HG03066 (cell line): ENCODE measurements around the gene ZNF284.
"Not testable (repeated sequence)": the region's sequence is repeated elsewhere in the genome, so short reads cannot be mapped to it uniquely, and the experiment has no call there.

ENCODE experiments used
- ATAC-seq: cut with Tn5 transposase; IDR thresholded peaks from one replicate; pipeline ENCODE4 v1.9.1; 2021; ENCODE audit warnings: low read depth; ENCODE audit not compliant: unreplicated experiment

Gene ZNF284

GRCh38 chr19:44109458-44109857, 37.5 kb downstream of the ZNF284 start:
- ATAC-seq, result no peak

GRCh38 chr19:44111910-44112463, 40.0 kb downstream of the ZNF284 start:
- ATAC-seq, result no peak

- ATAC-seq, result no peak
Measured at GRCh38 chr19:44112802-44113137, 40.8 kb downstream of the ZNF284 start.

- peak; percentile 96 for ATAC-seq
Measured at GRCh38 chr19:44113138-44113783, 41.3 kb downstream of the ZNF284 start, which contains the start of gene ZNF225. ZNF225 (plus strand) TSS chr19:44113399; CDS start chr19:44115828, 2,429 bp downstream.

- no peak for ATAC-seq
Measured at GRCh38 chr19:44113784-44114390, 41.9 kb downstream of the ZNF284 start.

- ATAC-seq, result not testable (repeated sequence)
Measured at GRCh38 chr19:44121162-44121561, 49.2 kb downstream of the ZNF284 start.

GRCh38 chr19:44131955-44132354, 60.0 kb downstream of the ZNF284 start:
- ATAC-seq, result no peak
